ENCODE measurements around the gene SORBS1.

DNA sequence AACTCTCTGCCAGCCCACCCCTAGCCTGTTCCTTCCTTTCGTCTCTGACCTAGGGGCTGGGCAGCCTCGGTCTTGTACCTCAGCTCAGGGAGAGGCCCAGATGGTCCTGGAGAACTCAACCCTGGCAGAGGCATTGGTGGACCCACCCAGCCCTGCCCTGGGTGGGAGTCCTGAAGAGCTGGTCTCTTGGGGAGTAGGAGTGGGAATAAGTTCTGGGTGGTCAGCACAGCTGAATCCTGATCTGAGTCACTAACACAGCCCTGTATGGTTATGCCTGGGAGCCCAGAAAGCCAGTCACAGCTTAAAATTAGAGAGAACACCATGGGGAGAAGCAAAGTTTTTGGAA is 84.0 kb downstream of the SORBS1 start:
- TF ChIP-seq, protein P1, sequence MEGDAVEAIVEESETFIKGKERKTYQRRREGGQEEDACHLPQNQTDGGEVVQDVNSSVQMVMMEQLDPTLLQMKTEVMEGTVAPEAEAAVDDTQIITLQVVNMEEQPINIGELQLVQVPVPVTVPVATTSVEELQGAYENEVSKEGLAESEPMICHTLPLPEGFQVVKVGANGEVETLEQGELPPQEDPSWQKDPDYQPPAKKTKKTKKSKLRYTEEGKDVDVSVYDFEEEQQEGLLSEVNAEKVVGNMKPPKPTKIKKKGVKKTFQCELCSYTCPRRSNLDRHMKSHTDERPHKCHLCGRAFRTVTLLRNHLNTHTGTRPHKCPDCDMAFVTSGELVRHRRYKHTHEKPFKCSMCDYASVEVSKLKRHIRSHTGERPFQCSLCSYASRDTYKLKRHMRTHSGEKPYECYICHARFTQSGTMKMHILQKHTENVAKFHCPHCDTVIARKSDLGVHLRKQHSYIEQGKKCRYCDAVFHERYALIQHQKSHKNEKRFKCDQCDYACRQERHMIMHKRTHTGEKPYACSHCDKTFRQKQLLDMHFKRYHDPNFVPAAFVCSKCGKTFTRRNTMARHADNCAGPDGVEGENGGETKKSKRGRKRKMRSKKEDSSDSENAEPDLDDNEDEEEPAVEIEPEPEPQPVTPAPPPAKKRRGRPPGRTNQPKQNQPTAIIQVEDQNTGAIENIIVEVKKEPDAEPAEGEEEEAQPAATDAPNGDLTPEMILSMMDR (IDR thresholded peaks at IDR 0.05; ENCODE audit: low read length) = no peak
- TF ChIP-seq EZH2 (optimal IDR thresholded peaks at IDR 0.05; ENCODE audit: low read depth, low read length) = no peak
